NOMO-1 (cell line): Measurements from ENCODE around the gene FAM120A.
"Not testable (repeated sequence)": the region's sequence is repeated elsewhere in the genome, so short reads cannot be mapped to it uniquely, and the experiment has no call there.

Experiments
- DNase-seq, 2 experiments: peaks; one replicate each; lab custom pipeline; 2025; ENCODE audit not compliant: unreplicated experiment in 2 of 2; lab: John Stamatoyannopoulos, UW

FAM120A gene

GRCh38 chr9:93508207-93508606 lies 56.7 kb downstream of the FAM120A start:
- DNase-seq: no peak

- no peak for DNase-seq
Measured at GRCh38 chr9:93509084-93509483, 57.6 kb downstream of the FAM120A start.

DNA sequence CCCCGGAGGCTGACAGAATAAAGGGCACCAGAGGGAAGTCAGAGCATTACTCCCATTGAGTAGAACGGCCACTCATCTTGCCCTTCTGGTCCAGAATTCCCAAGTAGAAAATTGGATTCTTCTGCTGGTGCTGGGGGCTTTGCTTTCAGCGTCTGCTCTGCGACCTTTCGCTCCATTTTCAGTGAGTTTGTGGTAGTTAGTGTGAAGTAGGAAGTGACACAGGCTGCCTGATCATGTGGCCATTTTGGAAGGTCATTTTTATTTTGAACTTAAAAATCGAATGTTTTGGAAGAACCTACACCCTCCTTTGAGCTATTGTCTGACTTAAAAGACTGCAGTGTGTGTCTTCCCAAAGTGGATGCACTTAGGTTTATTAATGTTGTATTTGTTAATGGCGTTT lies 58.6 kb downstream of the FAM120A start:
- DNase-seq: no peak

DNA sequence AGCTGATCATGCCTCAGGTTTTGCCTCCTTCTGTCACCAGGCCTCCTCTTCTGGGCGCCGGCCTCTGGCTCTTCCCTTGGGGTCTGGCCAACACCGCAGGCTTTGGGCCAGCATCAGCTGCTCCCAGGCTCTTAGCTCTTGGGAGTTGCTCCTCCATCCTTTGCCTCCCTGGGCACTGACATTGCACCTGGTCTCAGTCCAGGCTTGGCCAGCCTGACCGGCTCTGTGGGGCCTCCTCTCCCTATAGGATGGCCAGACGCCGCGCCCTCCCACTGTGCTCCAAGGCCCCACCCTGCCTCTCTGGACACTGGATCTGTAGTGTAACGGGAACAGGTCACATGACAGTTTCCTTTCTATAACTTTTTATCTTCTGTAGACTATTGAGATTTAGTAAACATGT lies 59.7 kb downstream of the FAM120A start:
- DNase-seq: not testable (repeated sequence)

DNA sequence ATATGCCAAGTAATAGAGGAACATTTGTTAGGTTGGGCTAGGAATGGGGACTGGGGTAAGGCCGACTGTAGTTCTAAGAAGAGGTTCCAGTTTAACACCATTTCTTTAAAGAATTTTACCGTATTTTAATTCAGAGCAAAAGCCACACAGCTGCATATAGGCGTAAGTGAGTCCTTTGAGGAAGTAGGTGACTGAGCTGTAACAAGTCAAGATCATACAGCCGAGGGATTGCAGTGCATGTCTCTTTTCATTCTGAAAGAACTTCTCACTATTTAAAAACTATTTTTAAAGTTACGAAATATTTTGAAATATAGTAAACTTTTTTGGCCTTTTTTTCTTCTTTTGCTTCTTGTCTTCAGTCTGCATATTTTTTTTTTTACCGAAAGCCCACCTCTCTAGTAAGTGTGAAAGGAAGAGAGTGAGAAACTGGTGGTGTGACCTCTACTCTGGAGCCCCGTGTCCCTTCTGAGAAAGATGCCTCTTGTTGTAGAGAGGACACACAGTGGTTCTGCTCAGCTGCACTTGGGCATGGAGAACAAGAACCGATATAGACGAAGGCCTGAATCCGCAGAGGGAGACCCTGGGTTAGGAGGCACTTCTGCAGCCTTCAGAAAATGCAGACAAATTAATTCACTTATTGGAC lies 60.8 kb downstream of the FAM120A start:
- DNase-seq: peak; percentile 18 to 77

DNA sequence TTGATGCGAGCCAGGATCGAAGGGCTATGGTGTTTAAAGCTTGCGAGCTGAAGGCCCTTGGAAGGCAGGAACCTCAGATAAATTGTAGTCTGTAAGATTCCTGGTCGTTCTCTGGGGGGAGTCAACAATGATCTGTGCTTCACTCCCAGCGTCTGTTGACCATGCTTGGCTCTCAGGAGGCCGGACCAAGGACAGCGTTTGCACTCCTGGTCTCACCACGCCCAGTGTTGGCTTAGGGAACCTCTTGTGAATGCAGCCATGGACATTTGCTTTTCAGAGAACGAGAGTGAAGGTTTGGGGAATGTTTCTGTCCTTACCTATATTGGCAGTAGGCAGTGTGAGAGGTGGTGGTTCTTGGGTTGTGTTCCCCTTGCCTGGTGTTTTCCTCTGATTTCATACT lies 62.1 kb downstream of the FAM120A start:
- no peak for DNase-seq

GRCh38 chr9:93517331-93517730 lies 65.8 kb downstream of the FAM120A start:
- DNase-seq: no peak

DNA sequence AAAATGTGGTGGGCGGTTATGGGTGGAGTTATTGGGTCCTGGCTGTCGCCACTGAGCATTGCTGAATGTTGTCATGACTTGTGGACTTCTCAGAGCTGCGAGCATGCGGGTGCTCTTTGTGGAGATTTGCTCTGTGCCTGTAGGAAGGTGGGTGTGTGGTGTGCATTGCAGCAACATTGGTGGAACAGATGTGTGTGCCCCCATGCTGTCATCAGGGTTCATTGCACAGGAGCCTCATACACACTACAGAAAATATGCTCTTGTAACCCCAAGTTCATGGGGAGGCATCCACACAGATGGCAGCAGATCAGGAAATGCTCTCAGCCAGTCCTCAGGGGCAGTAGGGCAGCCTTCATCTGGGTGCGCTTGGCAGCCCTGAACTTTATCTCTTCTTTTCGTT lies 69.0 kb downstream of the FAM120A start:
- no peak for DNase-seq

GRCh38 chr9:93522736-93523135 lies 71.3 kb downstream of the FAM120A start:
- no peak for DNase-seq

DNA sequence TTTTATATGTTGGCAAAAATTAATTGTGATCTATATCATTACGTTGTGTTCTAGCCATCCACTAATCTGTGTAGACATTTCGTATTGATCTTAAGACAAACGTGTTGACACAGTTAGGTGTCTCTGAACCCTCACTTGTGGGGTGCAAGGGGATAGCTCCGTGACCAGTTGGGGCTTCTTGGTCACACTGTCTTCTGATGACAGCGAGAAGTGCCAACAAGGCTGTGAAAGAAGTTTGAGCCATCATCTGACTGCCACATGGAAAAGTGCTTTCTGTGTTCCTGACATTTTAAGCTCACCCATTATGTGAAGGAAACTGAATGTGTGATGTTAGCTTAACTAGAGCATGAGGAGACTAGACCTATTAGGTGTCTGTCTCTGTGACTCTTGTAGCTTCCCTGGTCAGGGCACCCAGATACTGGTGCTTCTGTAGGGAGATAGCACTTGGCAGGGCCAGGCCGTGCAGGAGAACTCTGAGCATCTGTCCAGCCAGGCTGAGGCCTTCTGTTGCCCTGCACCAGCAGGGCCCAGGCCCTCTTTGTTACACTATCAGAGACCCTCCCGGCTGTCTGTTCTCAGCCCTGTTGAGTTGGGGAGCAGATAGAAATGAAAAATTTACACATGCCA lies 72.1 kb downstream of the FAM120A start:
- no peak for DNase-seq

DNA sequence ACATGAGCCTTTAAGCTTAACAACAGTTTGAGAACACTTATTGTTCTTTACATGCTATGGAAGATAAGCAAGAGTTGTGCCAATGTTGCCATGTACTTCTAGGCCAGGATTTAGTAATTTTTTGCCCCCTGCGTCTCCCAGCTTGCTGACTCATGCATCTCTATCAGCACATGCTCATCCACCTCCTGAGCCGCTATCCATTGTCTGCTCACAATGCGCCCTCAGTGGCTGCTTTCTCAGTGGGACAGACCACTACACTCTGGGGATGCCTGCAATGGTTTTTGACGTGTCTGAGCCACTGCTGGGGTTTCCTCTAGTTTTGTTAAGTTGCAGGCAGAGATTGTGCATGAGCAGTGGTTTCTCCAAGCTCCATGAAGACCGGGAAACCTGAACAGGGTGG lies 74.0 kb downstream of the FAM120A start:
- DNase-seq: no peak

DNA sequence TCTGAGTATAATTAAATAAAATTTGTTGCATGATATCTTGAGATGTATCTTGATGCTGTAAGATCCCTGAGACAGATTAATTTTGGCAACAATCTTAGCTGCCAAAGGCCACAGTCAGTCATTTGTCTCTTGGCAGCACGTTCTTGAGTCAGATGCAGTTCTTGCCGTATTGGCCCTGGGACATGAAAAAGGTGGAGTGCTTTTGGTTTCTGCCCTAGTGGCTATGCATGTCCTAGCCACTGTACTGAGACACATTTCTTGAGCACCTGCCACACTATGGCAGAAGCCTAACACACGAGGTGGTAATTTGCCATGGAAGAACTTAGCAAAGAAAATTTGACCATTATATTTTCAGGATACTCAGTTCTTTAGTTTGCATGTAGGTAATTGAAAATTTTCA lies 79.9 kb downstream of the FAM120A start:
- no peak for DNase-seq

- no peak for DNase-seq
Measured at GRCh38 chr9:93532141-93532540, 80.7 kb downstream of the FAM120A start.

GRCh38 chr9:93533863-93534262 lies 82.4 kb downstream of the FAM120A start:
- DNase-seq: no peak

DNA sequence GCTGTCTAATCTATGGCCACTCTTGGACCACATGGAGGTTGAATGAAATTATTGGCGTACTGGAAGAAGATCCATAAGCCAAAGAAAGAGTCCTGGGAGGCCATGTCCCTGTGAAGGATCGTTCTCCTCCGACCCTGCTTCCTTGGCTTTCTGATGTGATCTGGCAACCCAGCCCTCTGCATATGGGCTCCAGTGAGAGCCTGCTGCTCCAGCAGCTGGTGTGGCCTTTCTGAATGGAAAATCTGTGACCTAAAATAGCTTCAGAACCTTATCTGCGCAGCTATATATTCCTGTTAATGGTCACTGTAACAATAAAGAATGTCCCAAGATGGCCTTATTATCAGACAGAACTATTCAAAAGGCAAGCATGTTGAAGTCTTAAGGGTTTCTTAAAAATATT lies 84.7 kb downstream of the FAM120A start:
- DNase-seq: no peak

GRCh38 chr9:93536874-93537273 lies 85.4 kb downstream of the FAM120A start:
- no peak for DNase-seq

DNA sequence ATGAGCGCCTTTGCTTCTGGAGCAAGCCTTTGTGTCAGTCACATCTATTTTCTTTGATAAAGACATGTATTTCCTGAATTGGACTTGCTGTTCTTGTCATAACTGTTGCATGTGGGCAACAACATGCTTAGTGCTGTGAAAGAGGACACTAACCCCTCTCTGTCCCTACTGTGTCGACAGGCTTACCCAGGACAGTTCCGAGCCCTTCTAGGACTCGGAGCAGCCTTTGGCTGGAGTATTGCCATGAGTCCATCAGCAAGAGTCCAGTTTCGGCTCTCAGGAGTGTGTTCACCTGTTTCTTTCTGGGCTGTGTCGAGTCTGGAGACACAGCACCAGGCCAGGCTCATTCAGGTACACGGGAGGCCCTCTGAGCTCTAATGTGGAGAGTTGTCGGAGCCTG lies 88.8 kb downstream of the FAM120A start:
- no peak for DNase-seq

DNA sequence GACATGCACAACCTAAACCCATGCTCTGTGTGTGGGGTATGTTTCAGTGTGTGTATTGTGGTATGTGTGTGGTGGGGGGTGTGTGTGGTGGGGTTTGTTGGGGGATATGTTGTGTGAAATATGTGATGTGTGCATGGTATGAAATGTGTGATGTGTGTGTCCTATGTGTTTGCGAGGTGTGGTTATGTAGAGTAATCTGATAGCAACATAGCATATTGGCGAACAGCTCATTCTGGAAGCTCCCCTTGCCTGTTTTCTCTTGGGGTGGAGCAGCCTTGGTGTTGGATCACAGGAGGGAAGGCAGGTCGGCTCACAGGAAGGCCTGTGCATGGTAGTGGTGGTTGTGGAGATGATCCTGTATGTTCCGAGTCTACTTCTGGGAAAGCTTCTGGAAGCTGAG lies 89.5 kb downstream of the FAM120A start:
- no peak for DNase-seq

DNA sequence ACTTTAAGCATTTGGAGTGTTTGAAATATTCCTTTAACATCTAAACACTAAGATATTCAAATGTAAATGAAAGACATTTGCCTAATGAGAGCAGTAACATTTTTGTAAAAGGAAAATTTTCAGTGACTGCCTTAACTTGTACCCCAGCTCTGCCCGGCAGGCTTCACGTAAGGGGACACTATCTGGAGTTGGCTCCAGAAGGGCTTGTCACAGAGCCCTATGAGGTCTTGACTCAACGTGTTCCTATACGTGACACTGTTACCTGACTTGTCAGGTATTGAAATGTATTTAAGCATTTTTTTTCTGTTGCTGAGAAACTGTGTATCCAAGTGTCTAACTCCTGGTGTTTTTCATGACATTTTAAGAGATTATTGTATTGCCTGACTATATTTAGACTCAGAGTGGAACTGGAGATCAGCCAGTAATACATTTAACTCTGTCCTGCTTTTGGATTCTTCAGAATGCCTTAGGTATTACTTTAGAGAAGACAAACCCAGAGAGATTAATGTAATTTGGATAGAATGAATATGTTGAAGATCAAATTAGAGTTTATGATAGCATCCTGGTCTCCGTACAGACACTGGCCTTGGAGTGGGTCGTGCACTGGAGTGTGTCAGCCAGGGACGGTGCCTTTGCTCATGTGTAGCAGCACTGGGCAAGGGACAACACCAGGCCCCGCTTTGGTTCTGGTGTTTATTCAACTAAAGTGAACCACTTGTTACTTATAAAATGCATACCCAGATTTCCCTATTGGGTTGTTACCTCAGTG lies 90.3 kb downstream of the FAM120A start:
- DNase-seq: no peak

- DNase-seq: no peak
Measured at GRCh38 chr9:93543117-93543516, 91.6 kb downstream of the FAM120A start.

GRCh38 chr9:93546356-93546755 lies 94.9 kb downstream of the FAM120A start:
- no peak for DNase-seq

GRCh38 chr9:93549611-93550010 lies 98.1 kb downstream of the FAM120A start:
- no peak for DNase-seq
